ENCODE data around the gene MTR. TPM values are rescaled to one million over a fixed set of nuclear protein-coding genes. Genes with fewer than 3 reads are reported as not detected.

The MTR gene
- total RNA-seq: 10 to 100 TPM; 42.3 to 55.3 (median 44.7) TPM

DNA sequence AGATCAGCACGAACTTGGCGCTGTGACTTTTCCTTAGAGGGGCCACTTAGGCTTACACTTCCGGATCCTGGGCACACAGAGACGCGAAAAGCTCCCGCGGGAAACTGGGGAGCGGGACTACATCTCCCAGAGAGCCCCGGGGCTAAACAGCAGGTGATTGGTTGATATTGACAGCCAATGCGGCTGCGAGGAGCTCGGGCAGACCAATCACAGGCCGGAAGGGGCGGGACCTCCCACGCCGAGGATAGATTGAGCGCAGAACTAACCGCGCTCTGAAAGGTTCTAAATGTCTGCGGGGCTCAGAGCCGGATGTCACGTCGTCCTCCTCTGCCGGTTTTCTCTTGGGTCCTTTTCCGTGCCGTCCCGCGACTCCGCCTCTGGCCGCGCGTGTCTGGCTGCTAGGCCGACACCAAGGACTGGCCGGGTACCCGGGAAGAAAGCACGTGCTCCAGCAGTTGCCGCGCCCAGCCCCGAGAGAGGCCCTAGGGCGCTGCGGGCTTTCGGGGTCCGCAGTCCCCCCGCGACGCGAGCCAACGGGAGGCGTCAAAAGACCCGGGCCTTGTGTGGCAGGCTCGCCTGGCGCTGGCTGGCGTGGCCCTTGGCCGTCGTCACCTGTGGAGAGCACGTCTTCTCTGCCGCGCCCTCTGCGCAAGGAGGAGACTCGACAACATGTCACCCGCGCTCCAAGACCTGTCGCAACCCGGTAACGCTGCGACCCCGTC lies at the start of gene MTR:
Gene MTR (plus strand): TSS at position 258 of the 722 bp plus-strand sequence. CDS start 412 bp downstream, at position 670.
- Histone ChIP-seq H3K9me3 (no peaks in the 10 kb centered on the region), H3K4me3 (peak within 1 kb of the TSS; percentile 66 to 95 (median 83)), H3K27me3 (no peaks in the 10 kb centered on the region), H3K27ac (peak within 1 kb of the TSS; percentile 63 to 92 (median 90)), H3K4me1 (peaks cover 0 to 31% (median 13%) of the 10 kb centered on the region in 4 donors), H3K36me3 (no peaks in the 10 kb centered on the region)
- DNase-seq (ENCODE audit: low spot score in 2 of 2): peak; percentile 97 to 99
- 0 to 1% methylated on average over 28 to 67 of the region's 67 CpGs for WGBS, 2 donors
- peak; percentile 52 to 88 for TF ChIP-seq POLR2A (IDR thresholded peaks at IDR 0.05)
- TF ChIP-seq, protein P1, sequence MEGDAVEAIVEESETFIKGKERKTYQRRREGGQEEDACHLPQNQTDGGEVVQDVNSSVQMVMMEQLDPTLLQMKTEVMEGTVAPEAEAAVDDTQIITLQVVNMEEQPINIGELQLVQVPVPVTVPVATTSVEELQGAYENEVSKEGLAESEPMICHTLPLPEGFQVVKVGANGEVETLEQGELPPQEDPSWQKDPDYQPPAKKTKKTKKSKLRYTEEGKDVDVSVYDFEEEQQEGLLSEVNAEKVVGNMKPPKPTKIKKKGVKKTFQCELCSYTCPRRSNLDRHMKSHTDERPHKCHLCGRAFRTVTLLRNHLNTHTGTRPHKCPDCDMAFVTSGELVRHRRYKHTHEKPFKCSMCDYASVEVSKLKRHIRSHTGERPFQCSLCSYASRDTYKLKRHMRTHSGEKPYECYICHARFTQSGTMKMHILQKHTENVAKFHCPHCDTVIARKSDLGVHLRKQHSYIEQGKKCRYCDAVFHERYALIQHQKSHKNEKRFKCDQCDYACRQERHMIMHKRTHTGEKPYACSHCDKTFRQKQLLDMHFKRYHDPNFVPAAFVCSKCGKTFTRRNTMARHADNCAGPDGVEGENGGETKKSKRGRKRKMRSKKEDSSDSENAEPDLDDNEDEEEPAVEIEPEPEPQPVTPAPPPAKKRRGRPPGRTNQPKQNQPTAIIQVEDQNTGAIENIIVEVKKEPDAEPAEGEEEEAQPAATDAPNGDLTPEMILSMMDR (IDR thresholded peaks at IDR 0.05): peak in 1 of 5 experiments; percentile 38
- peak; percentile 32 to 91 for TF ChIP-seq EP300 (IDR thresholded peaks at IDR 0.05)

DNA sequence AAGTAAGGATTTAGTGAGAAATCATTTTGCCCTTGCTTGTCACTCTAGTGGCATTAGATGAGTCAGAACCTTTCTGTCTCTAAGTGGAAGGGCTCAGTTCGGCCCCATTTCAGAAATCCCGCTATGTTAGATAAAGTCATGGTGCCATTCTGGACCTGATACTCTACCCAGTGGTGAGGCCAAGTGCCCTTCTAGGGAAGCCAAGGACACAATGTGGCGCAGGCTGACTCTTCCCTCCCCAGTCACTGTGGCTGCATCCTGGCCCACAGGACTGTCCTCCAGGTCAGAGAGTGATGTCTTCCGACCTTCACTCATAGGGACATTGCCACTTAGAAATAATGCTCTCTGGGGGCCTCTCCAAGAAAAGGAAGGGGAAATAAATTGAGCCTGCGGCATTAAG lies 48.3 kb upstream of the MTR start:
- Histone ChIP-seq H3K36me3 (no peaks in the 10 kb centered on the region), H3K4me1 (no peaks in the 10 kb centered on the region), H3K27me3 (no peaks in the 10 kb centered on the region), H3K4me3 (no peak overlapping the region), H3K9me3 (no peaks in the 10 kb centered on the region), H3K27ac (no peak overlapping the region)
- TF ChIP-seq POLR2A (IDR thresholded peaks at IDR 0.05) (no peak), EP300 (IDR thresholded peaks at IDR 0.05) (no peak)
- TF ChIP-seq, protein P1 (IDR thresholded peaks at IDR 0.05): no peak
- WGBS, 2 donors: 70 to 79% methylated on average over 5 of the region's 5 CpGs
- DNase-seq (ENCODE audit: low spot score in 2 of 2): no peak

DNA sequence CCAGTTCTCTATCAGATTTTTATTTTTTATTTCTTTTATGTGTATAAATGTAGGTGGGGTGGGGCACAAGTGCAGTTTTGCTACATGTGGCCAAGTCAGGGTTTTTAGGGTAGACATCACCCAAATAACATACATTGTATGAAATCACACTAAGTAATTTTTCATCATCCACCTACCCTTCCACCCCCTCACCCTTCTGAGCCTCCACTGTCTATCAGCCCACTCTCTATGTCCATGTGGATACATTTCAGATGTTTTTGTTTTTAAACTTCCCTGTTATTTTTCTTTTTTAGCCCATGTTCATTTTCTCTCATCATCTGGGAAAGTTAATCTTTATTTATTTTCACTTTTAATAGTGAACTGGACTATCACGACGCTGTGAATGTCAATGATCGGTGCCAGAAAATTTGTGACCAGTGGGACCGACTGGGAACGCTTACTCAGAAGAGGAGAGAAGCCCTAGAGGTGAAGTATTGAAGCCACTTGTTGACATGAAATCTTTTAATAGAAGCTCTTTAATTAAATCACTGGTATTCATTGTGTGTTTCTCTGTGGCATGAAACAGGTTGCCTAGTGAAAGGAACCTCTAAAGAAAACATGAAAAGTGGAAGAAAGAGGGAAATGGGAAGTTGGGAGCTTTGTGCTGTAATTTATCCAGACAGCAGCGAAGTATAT lies 47.6 kb upstream of the MTR start:
- Histone ChIP-seq H3K36me3 (no peaks in the 10 kb centered on the region), H3K27me3 (no peaks in the 10 kb centered on the region), H3K4me1 (no peaks in the 10 kb centered on the region), H3K4me3 (no peak overlapping the region), H3K27ac (no peak overlapping the region), H3K9me3 (no peaks in the 10 kb centered on the region)
- WGBS, 2 donors: 68 to 79% methylated on average over 6 of the region's 6 CpGs
- DNase-seq (ENCODE audit: low spot score in 2 of 2): no peak
- TF ChIP-seq POLR2A (IDR thresholded peaks at IDR 0.05) (no peak), EP300 (IDR thresholded peaks at IDR 0.05) (no peak)
- TF ChIP-seq, protein P1 (IDR thresholded peaks at IDR 0.05): no peak

DNA sequence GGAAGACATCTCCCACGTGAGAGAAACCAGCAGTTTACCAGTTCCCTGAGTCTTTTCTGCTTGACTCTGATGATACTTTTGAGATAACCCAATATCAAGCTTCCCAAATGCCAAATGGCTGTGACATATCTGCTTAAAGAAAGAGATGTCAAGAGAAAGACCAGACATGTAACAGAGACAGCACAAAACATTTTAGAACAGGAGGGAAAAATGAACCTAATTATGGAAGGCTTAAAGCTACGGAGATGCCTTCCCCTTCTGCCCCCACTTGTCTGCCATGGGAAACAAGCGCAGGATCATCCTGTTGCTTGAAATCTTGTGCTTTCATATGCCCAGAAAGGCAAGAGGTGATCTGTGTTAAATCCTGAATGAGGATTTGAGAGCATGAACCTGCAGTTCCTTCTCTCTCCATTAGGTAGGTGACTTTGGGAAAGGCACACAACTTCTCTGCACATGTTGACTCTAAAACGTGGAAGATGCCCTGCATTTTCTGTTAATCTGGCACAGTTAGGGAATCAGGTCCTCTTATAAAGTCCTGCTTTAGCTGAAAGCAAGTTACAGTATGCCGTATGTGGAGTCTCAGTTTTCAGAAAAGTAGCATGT lies 46.7 kb upstream of the MTR start:
- TF ChIP-seq, protein P1 (IDR thresholded peaks at IDR 0.05): no peak
- no peak for TF ChIP-seq EP300 (IDR thresholded peaks at IDR 0.05)
- no peak for TF ChIP-seq POLR2A (IDR thresholded peaks at IDR 0.05)
- 74 to 77% methylated on average over 5 of the region's 5 CpGs for WGBS, 2 donors
- Histone ChIP-seq H3K36me3 (no peaks in the 10 kb centered on the region), H3K27me3 (no peaks in the 10 kb centered on the region), H3K27ac (no peak overlapping the region), H3K9me3 (no peaks in the 10 kb centered on the region), H3K4me3 (no peak overlapping the region), H3K4me1 (no peaks in the 10 kb centered on the region)
- no peak for DNase-seq (ENCODE audit: low spot score in 2 of 2)

DNA sequence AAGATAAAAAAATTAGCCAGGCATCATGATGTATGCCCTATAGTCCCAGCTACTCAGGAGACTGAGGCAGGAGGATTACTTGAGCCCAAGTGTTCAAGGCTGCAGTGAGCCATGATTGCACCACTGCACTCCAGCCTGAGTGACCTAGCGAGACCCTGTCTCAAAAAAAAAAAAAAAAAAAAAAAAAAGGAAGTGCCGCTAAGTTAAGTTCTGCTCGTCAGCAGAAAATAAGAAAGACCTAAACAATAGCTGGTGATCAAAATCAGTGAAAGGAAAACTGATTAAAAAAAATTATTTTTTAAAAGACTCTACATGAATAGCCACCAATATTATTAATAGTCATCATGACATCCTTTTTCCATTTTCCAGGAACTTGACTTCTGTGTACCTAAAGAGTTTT lies 44.2 kb upstream of the MTR start:
- no peaks in the 10 kb centered on the region for H3K9me3 ChIP-seq
- H3K36me3 ChIP-seq: no peaks in the 10 kb centered on the region
- TF ChIP-seq EP300 (IDR thresholded peaks at IDR 0.05): no peak
- TF ChIP-seq, protein P1 (IDR thresholded peaks at IDR 0.05): no peak
- TF ChIP-seq POLR2A (IDR thresholded peaks at IDR 0.05): no peak
- H3K4me1 ChIP-seq: no peaks in the 10 kb centered on the region
- WGBS, 2 donors: 62 to 76% methylated on average over 3 of the region's 3 CpGs
- no peak overlapping the region for H3K4me3 ChIP-seq
- H3K27ac ChIP-seq: no peak overlapping the region
- no peaks in the 10 kb centered on the region for H3K27me3 ChIP-seq
- DNase-seq (ENCODE audit: low spot score in 2 of 2): no peak

Data from tibial nerve (tissue), 4 donors.